HepG2 (cell line): ENCODE data around the gene UBE2S. TPM values are rescaled to one million over a fixed set of nuclear protein-coding genes. Genes with fewer than 3 reads are reported as not detected.

Experiments
- ARNT ChIP-seq: fragments of 450-650 bp; IDR thresholded peaks from 2 replicates; pipeline ENCODE4 v1.6.1; 2017
- ASH2L ChIP-seq: fragments of 300-600, 200-600 bp; sonication (generic); IDR thresholded peaks from 2 replicates; pipeline ENCODE4 v1.7.0; 2017; ENCODE audit warnings: low read depth, mild to moderate bottlenecking, moderate library complexity, mixed read lengths, low read length; ENCODE audit not compliant: insufficient read length
- EP300 ChIP-seq, 3 experiments: sonication (generic) in 1 of 3; formaldehyde crosslinking in 1 of 3; IDR thresholded peaks; 2 replicates each; pipeline versions ENCODE4 v1.5.1 to v1.6.1; 2011 to 2020; ENCODE audit warnings: low read depth in 2 of 3, low read length in 2 of 3, borderline replicate concordance in 1 of 3, improper control_type of control experiment in 1 of 3, mild to moderate bottlenecking in 1 of 3, missing genetic modification reagents in 1 of 3, moderate library complexity in 1 of 3
- KDM5A ChIP-seq: fragments of 200-600 bp; sonication (generic); IDR thresholded peaks from 2 replicates; pipeline ENCODE4 v1.7.0; 2018; ENCODE audit warnings: antibody characterized with exemption, mild to moderate bottlenecking, low read length, borderline replicate concordance
- KLF11 ChIP-seq: IDR thresholded peaks from 2 replicates; pipeline ENCODE4 v1.6.1; 2016; ENCODE audit warnings: missing compliant biosample characterization
- MED1 ChIP-seq: sonication (generic); formaldehyde crosslinking; IDR thresholded peaks from 2 replicates; pipeline ENCODE4 v1.4.0; 2020; ENCODE audit warnings: missing genetic modification reagents
- NCOA5 ChIP-seq: sonication (generic); formaldehyde crosslinking; IDR thresholded peaks from 2 replicates; pipeline ENCODE4 v1.4.0; 2020; ENCODE audit warnings: missing genetic modification reagents
- PTBP1 ChIP-seq: fragments of 200-400 bp; formaldehyde crosslinking; IDR thresholded peaks from 2 replicates; pipeline ENCODE4 v1.6.1; 2018; ENCODE audit warnings: low read length, low read depth; ENCODE audit not compliant: poor library complexity, severe bottlenecking
- SMAD3 ChIP-seq: sonication (generic); formaldehyde crosslinking; IDR thresholded peaks from 2 replicates; pipeline ENCODE4 v1.4.0; 2020; ENCODE audit warnings: missing genetic modification reagents
- SPEN ChIP-seq: sonication (generic); formaldehyde crosslinking; IDR thresholded peaks from 2 replicates; pipeline ENCODE4 v1.5.1; 2020; ENCODE audit warnings: low read depth, mild to moderate bottlenecking, missing genetic modification reagents
- XRCC5 ChIP-seq: fragments of 200-400 bp; formaldehyde crosslinking; optimal IDR thresholded peaks from 2 replicates; pipeline ENCODE3; 2017; ENCODE audit warnings: mild to moderate bottlenecking, low read length
- ZBTB8A ChIP-seq: sonication (generic); formaldehyde crosslinking; IDR thresholded peaks from 2 replicates; pipeline ENCODE4 v1.4.0; 2020; ENCODE audit warnings: mild to moderate bottlenecking, low read depth, missing genetic modification reagents, borderline replicate concordance
- ZNF441 ChIP-seq: sonication (generic); formaldehyde crosslinking; IDR thresholded peaks from 2 replicates; pipeline ENCODE4 v1.7.0; 2021; ENCODE audit warnings: missing genetic modification reagents, borderline replicate concordance
- ZNF737 ChIP-seq: sonication (generic); formaldehyde crosslinking; IDR thresholded peaks from 2 replicates; pipeline ENCODE4 v1.5.0; 2020; ENCODE audit warnings: missing genetic modification reagents, mild to moderate bottlenecking, borderline replicate concordance
- ZNF768 ChIP-seq: sonication (generic); formaldehyde crosslinking; IDR thresholded peaks from 2 replicates; pipeline ENCODE4 v1.4.0; 2020; ENCODE audit warnings: missing genetic modification reagents
- ZNF83 ChIP-seq: sonication (generic); formaldehyde crosslinking; IDR thresholded peaks from 2 replicates; pipeline ENCODE4 v1.4.0; 2020; ENCODE audit warnings: missing genetic modification reagents, mild to moderate bottlenecking, borderline replicate concordance
- polyA plus RNA-seq, 8 experiments: library from polyadenylated mRNA; depleted of rRNA in 3 of 8; stranded (reverse) in 7 of 8; unstranded in 1 of 8; fragments of >200 nt; fragmentation: Illumina TruSeq in 4 of 8; extraction: Trizol in 4 of 8; gene quantifications; 2 replicates each; pipeline versions ENCODE4 v1.2.1 to v1.2.3, GENCODE V29; 2011 to 2016; ENCODE audit warnings: low read depth in 4 of 8, missing spikeins in 1 of 8, mixed read lengths in 1 of 8; ENCODE audit not compliant: insufficient read depth in 1 of 8
- total RNA-seq, 5 experiments: library from RNA; depleted of rRNA; stranded (reverse); fragments of >200 nt; fragmentation: Illumina TruSeq; extraction: Trizol; gene quantifications; 2 replicates each; pipeline ENCODE4 v1.2.3, GENCODE V29; 2016; ENCODE audit warnings: low read depth in 1 of 5
- TF ChIP-seq, protein P1 (sequence below): sonication (generic); formaldehyde crosslinking; IDR thresholded peaks from 2 replicates; pipeline ENCODE4 v1.5.0; 2020; ENCODE audit warnings: missing genetic modification reagents
- TF ChIP-seq, protein P2 (sequence below): sonication (generic); formaldehyde crosslinking; IDR thresholded peaks from 2 replicates; pipeline ENCODE4 v1.8.0; 2022; ENCODE audit warnings: mild to moderate bottlenecking, missing genetic modification reagents, moderate library complexity
- TF ChIP-seq, protein P3 (sequence below), 2 experiments: fragments of 450-650 bp in 1 of 2; sonication (generic) in 1 of 2; formaldehyde crosslinking; IDR thresholded peaks; 2 replicates each; pipeline versions ENCODE4 v1.5.0 to v1.8.0; 2020 to 2022; ENCODE audit warnings: mild to moderate bottlenecking in 1 of 2, missing genetic modification reagents in 1 of 2
- TF ChIP-seq, protein P4 (sequence below): sonication (generic); formaldehyde crosslinking; IDR thresholded peaks from 2 replicates; pipeline ENCODE4 v1.8.0; 2022; ENCODE audit warnings: mild to moderate bottlenecking, missing genetic modification reagents; ENCODE audit not compliant: insufficient replicate concordance
- TF ChIP-seq, protein P5 (sequence below): sonication (generic); formaldehyde crosslinking; IDR thresholded peaks from 2 replicates; pipeline ENCODE4 v1.4.0; 2020; ENCODE audit warnings: low read depth, missing genetic modification reagents

UBE2S gene
- total and polyA plus RNA-seq, 2 of the 13 experiments (the other 11 are each of a cell fraction or from before 2014, with no cell fraction given) = 32.2 to 39.3 TPM

DNA sequence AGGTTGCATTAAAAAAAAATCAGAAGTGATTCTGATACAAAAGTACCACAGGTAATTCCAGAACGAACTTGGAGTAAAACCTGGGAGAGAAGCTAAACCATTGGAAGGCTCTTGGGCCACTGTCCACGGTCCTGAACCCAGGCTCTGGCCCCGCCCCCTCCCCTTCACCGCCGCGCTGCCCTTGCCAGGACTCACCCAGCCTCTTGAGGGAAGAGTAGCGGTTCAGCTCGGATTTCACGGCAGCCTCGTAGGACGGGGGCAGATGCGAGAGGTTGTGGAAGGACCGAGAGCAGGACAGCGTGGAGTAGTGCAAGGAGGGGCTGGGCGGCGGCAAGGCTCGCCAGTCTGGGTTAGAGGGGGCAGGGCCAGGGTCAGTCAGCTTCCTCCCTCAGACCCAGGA, 29.8 kb upstream of the UBE2S start (continued):
- TF ChIP-seq EP300 (IDR thresholded peaks at IDR 0.05; ENCODE audit: low read depth in 2 of 2, low read length in 2 of 2) (no peak), EP300 (CRISPR knock-in tag; IDR thresholded peaks at IDR 0.05; ENCODE audit: borderline replicate concordance) (no peak), ZNF768 (peak; percentile 20; the same call in 1 of the 2 replicates), KDM5A (no peak), SMAD3 (CRISPR knock-in tag) (peak; percentile 71; the same call in 1 of the 2 replicates), XRCC5 (peak; percentile 79), ZNF441 (CRISPR knock-in tag) (peak; percentile 69; the same call in 1 of the 2 replicates), SPEN (CRISPR knock-in tag) (0 out of 2 replicates have a peak, but pooled peaks have one; percentile 25), ARNT (no peak), ASH2L (no peak), ZNF737 (CRISPR knock-in tag) (no peak), PTBP1 (no peak), MED1 (CRISPR knock-in tag) (peak; percentile 21; the same call in 1 of the 2 replicates), KLF11 (CRISPR knock-in tag) (peak; percentile 96; the same call in 1 of the 2 replicates), NCOA5 (no peak), ZNF83 (CRISPR knock-in tag) (0 out of 2 replicates have a peak, but pooled peaks have one; percentile 34), ZBTB8A (CRISPR knock-in tag) (no peak)
- TF ChIP-seq, protein P1, sequence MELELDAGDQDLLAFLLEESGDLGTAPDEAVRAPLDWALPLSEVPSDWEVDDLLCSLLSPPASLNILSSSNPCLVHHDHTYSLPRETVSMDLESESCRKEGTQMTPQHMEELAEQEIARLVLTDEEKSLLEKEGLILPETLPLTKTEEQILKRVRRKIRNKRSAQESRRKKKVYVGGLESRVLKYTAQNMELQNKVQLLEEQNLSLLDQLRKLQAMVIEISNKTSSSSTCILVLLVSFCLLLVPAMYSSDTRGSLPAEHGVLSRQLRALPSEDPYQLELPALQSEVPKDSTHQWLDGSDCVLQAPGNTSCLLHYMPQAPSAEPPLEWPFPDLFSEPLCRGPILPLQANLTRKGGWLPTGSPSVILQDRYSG (CRISPR knock-in tag) = 0 out of 2 replicates have a peak, but pooled peaks have one; percentile 47
- TF ChIP-seq, protein P2, sequence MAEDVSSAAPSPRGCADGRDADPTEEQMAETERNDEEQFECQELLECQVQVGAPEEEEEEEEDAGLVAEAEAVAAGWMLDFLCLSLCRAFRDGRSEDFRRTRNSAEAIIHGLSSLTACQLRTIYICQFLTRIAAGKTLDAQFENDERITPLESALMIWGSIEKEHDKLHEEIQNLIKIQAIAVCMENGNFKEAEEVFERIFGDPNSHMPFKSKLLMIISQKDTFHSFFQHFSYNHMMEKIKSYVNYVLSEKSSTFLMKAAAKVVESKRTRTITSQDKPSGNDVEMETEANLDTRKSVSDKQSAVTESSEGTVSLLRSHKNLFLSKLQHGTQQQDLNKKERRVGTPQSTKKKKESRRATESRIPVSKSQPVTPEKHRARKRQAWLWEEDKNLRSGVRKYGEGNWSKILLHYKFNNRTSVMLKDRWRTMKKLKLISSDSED = no peak
- TF ChIP-seq, protein P3, sequence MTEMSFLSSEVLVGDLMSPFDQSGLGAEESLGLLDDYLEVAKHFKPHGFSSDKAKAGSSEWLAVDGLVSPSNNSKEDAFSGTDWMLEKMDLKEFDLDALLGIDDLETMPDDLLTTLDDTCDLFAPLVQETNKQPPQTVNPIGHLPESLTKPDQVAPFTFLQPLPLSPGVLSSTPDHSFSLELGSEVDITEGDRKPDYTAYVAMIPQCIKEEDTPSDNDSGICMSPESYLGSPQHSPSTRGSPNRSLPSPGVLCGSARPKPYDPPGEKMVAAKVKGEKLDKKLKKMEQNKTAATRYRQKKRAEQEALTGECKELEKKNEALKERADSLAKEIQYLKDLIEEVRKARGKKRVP (CRISPR knock-in tag; IDR thresholded peaks at IDR 0.05) = peak in 1 of 2 experiments; percentile 41; a peak in 1 of 4 replicates
- TF ChIP-seq, protein P4, sequence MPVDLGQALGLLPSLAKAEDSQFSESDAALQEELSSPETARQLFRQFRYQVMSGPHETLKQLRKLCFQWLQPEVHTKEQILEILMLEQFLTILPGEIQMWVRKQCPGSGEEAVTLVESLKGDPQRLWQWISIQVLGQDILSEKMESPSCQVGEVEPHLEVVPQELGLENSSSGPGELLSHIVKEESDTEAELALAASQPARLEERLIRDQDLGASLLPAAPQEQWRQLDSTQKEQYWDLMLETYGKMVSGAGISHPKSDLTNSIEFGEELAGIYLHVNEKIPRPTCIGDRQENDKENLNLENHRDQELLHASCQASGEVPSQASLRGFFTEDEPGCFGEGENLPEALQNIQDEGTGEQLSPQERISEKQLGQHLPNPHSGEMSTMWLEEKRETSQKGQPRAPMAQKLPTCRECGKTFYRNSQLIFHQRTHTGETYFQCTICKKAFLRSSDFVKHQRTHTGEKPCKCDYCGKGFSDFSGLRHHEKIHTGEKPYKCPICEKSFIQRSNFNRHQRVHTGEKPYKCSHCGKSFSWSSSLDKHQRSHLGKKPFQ (CRISPR knock-in tag) = no peak
- TF ChIP-seq, protein P5, sequence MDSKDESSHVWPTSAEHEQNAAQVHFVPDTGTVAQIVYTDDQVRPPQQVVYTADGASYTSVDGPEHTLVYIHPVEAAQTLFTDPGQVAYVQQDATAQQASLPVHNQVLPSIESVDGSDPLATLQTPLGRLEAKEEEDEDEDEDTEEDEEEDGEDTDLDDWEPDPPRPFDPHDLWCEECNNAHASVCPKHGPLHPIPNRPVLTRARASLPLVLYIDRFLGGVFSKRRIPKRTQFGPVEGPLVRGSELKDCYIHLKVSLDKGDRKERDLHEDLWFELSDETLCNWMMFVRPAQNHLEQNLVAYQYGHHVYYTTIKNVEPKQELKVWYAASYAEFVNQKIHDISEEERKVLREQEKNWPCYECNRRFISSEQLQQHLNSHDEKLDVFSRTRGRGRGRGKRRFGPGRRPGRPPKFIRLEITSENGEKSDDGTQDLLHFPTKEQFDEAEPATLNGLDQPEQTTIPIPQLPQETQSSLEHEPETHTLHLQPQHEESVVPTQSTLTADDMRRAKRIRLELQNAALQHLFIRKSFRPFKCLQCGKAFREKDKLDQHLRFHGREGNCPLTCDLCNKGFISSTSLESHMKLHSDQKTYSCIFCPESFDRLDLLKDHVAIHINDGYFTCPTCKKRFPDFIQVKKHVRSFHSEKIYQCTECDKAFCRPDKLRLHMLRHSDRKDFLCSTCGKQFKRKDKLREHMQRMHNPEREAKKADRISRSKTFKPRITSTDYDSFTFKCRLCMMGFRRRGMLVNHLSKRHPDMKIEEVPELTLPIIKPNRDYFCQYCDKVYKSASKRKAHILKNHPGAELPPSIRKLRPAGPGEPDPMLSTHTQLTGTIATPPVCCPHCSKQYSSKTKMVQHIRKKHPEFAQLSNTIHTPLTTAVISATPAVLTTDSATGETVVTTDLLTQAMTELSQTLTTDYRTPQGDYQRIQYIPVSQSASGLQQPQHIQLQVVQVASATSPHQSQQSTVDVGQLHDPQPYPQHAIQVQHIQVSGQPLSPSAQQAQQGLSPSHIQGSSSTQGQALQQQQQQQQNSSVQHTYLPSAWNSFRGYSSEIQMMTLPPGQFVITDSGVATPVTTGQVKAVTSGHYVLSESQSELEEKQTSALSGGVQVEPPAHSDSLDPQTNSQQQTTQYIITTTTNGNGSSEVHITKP (CRISPR knock-in tag) = peak; percentile 31; the same call in 1 of the 2 replicates
